IMR-90 (cell line): ENCODE measurements around the gene MON2. TPM values are rescaled to one million over a fixed set of nuclear protein-coding genes. Genes with fewer than 3 reads are reported as not detected.

ENCODE experiments used
- ATAC-seq: fragments of 200-7000 bp; cut with Tn5 transposase; 2 replicates; pipeline ENCODE4 v1.9.1; 2020; ENCODE audit warnings: low read depth, mild to moderate bottlenecking, moderate library complexity
- BruUV-seq: library from RNA; stranded (reverse); fragments of 400-500 nt; replicated peaks from 2 replicates; lab custom pipeline; 2021; lab: Mats Ljungman, UMichigan
- CTCF ChIA-PET: fragments of 300-600 bp; formaldehyde crosslinking; extraction: SDS; loops from one replicate; lab custom pipeline; 2021; ENCODE audit warnings: antibody characterized with exemption; lab: Yijun Ruan, JAX
- POLR2A ChIA-PET: fragments of 300-600 bp; sonication (Branson Sonifier 250); formaldehyde crosslinking; loops from one replicate; lab custom pipeline; 2022; ENCODE audit warnings: antibody characterized with exemption; ENCODE audit not compliant: unreplicated experiment; lab: Charles Lee
- DNase-seq: peaks from one replicate; pipeline ENCODE4 v3.0.0; 2013
- H2AFZ ChIP-seq: replicated peaks from 2 replicates; pipeline ENCODE3; 2013; ENCODE audit warnings: low read length, mild to moderate bottlenecking; ENCODE audit not compliant: poor library complexity
- H2AK5ac ChIP-seq: 2 replicates; pipeline ENCODE4 v1.6.1; 2013; ENCODE audit warnings: low read depth, low read length, inconsistent platforms
- H2AK9ac ChIP-seq: replicated peaks from 2 replicates; pipeline ENCODE3; 2013; ENCODE audit warnings: mild to moderate bottlenecking, low read depth, low read length, moderate library complexity; ENCODE audit not compliant: poor library complexity
- H2BK120ac ChIP-seq: 2 replicates; pipeline ENCODE4 v1.6.1; 2013; ENCODE audit warnings: low read depth, low read length, inconsistent platforms
- H2BK15ac ChIP-seq: 3 replicates; pipeline ENCODE4 v1.6.1; 2013; ENCODE audit warnings: low read depth, low read length, inconsistent platforms
- H2BK20ac ChIP-seq: 2 replicates; pipeline ENCODE4 v1.6.1; 2013; ENCODE audit warnings: low read depth, mild to moderate bottlenecking, inconsistent platforms, low read length, moderate library complexity
- H2BK5ac ChIP-seq: 2 replicates; pipeline ENCODE4 v1.6.1; 2013; ENCODE audit warnings: mild to moderate bottlenecking, low read depth, low read length, inconsistent platforms; ENCODE audit not compliant: poor library complexity, severe bottlenecking
- H3K14ac ChIP-seq: replicated peaks from 2 replicates; pipeline ENCODE4 v1.6.1; 2013; ENCODE audit warnings: low read depth, low read length, inconsistent platforms
- H3K18ac ChIP-seq: 2 replicates; pipeline ENCODE4 v1.6.1; 2013; ENCODE audit warnings: low read depth, low read length, control low read depth
- H3K23ac ChIP-seq: 2 replicates; pipeline ENCODE4 v1.6.1; 2013; ENCODE audit warnings: low read depth, low read length, inconsistent platforms
- H3K27ac ChIP-seq: 2 replicates; pipeline ENCODE4 v1.5.1; 2013; ENCODE audit warnings: mild to moderate bottlenecking, control low read depth, low read length; ENCODE audit not compliant: insufficient read depth
- H3K27me3 ChIP-seq: 2 replicates; pipeline ENCODE4 v1.6.1; 2013; ENCODE audit warnings: low read length; ENCODE audit not compliant: control insufficient read depth, insufficient read depth
- H3K36me3 ChIP-seq: 2 replicates; pipeline ENCODE4 v1.6.1; 2013; ENCODE audit warnings: low read length, mixed read lengths; ENCODE audit not compliant: control insufficient read depth, insufficient read depth
- H3K4ac ChIP-seq: 2 replicates; pipeline ENCODE4 v1.6.1; 2013; ENCODE audit warnings: low read depth, low read length, inconsistent platforms
- H3K4me1 ChIP-seq: 2 replicates; pipeline ENCODE4 v1.6.1; 2013; ENCODE audit warnings: low read length, mixed read lengths; ENCODE audit not compliant: control insufficient read depth, insufficient read depth
- H3K4me2 ChIP-seq: 2 replicates; pipeline ENCODE4 v1.6.1; 2013; ENCODE audit warnings: low read depth, mild to moderate bottlenecking, control low read depth, low read length, moderate library complexity
- H3K4me3 ChIP-seq: 2 replicates; pipeline ENCODE4 v1.5.1; 2013; ENCODE audit warnings: low read depth, mild to moderate bottlenecking, control low read depth, low read length, moderate library complexity; ENCODE audit not compliant: insufficient read depth
- H3K56ac ChIP-seq: 2 replicates; pipeline ENCODE4 v1.6.1; 2013; ENCODE audit warnings: low read length, inconsistent platforms; ENCODE audit not compliant: insufficient read depth; ENCODE audit errors: extremely low read depth
- H3K79me1 ChIP-seq, 2 experiments: 2 replicates each; pipeline ENCODE4 v1.6.1; 2013; ENCODE audit warnings: low read length in 2 of 2, inconsistent platforms in 1 of 2, low read depth in 1 of 2
- H3K9ac ChIP-seq: 2 replicates; pipeline ENCODE4 v1.6.1; 2013; ENCODE audit warnings: low read depth, low read length, control low read depth
- H3K9me1 ChIP-seq: 2 replicates; pipeline ENCODE4 v1.6.1; 2013; ENCODE audit warnings: low read length, inconsistent platforms; ENCODE audit not compliant: insufficient read depth
- H3K9me3 ChIP-seq: 2 replicates; pipeline ENCODE4 v1.6.1; 2013; ENCODE audit warnings: low read length; ENCODE audit not compliant: control insufficient read depth, insufficient read depth
- H4K20me1 ChIP-seq: 2 replicates; pipeline ENCODE4 v1.6.1; 2013; ENCODE audit warnings: low read length, inconsistent platforms; ENCODE audit not compliant: insufficient read depth
- H4K5ac ChIP-seq: 2 replicates; pipeline ENCODE4 v1.6.1; 2013; ENCODE audit warnings: mild to moderate bottlenecking, low read depth, low read length, control low read depth
- H4K8ac ChIP-seq, 2 experiments: 2 replicates each; pipeline ENCODE4 v1.6.1; 2013; ENCODE audit warnings: low read depth in 2 of 2, low read length in 2 of 2, control low read depth in 1 of 2, inconsistent platforms in 1 of 2
- H4K91ac ChIP-seq: 2 replicates; pipeline ENCODE4 v1.6.1; 2013; ENCODE audit warnings: low read depth, low read length, inconsistent platforms; ENCODE audit not compliant: insufficient read depth
- BHLHE40 ChIP-seq: fragments of 150-350 bp; IDR thresholded peaks from 2 replicates; pipeline ENCODE4 v1.6.1; 2016; ENCODE audit warnings: mild to moderate bottlenecking, low read depth, low read length
- CEBPB ChIP-seq: IDR thresholded peaks from 2 replicates; pipeline ENCODE4 v1.6.1; 2012; ENCODE audit warnings: low read depth, low read length, improper control_type of control experiment
- CHD1 ChIP-seq: IDR thresholded peaks from 2 replicates; pipeline ENCODE4 v1.6.1; 2012; ENCODE audit warnings: low read depth, low read length, improper control_type of control experiment
- CTCF ChIP-seq: conservative IDR thresholded peaks from 2 replicates; pipeline ENCODE4 v1.5.1; 2012; ENCODE audit warnings: mild to moderate bottlenecking, low read depth, low read length, improper control_type of control experiment
- ELK1 ChIP-seq: fragments of 150-350 bp; IDR thresholded peaks from 2 replicates; pipeline ENCODE4 v1.6.1; 2016; ENCODE audit warnings: low read depth, mild to moderate bottlenecking, low read length, moderate library complexity, borderline replicate concordance
- FOS ChIP-seq: fragments of 150-350 bp; IDR thresholded peaks from 2 replicates; pipeline ENCODE4 v1.6.1; 2016; ENCODE audit warnings: low read depth, low read length
- MAFK ChIP-seq: IDR thresholded peaks from 2 replicates; pipeline ENCODE4 v1.6.1; 2012; ENCODE audit warnings: low read depth, low read length, improper control_type of control experiment
- MAZ ChIP-seq: IDR thresholded peaks from 2 replicates; pipeline ENCODE4 v1.6.1; 2012; ENCODE audit warnings: low read depth, mild to moderate bottlenecking, low read length, improper control_type of control experiment, moderate library complexity, borderline replicate concordance
- MXI1 ChIP-seq: IDR thresholded peaks from 2 replicates; pipeline ENCODE4 v1.6.1; 2012; ENCODE audit warnings: low read depth, mild to moderate bottlenecking, low read length, moderate library complexity, borderline replicate concordance
- NFE2L2 ChIP-seq: fragments of 150-350 bp; IDR thresholded peaks from 2 replicates; pipeline ENCODE4 v1.6.1; 2016; ENCODE audit warnings: low read depth, mild to moderate bottlenecking, low read length
- POLR2A ChIP-seq: IDR thresholded peaks from 2 replicates; pipeline ENCODE4 v1.6.1; 2012; ENCODE audit warnings: mild to moderate bottlenecking, low read depth, low read length
- RAD21 ChIP-seq: IDR thresholded peaks from 2 replicates; pipeline ENCODE4 v1.6.1; 2012; ENCODE audit warnings: low read length, improper control_type of control experiment
- RCOR1 ChIP-seq: IDR thresholded peaks from 2 replicates; pipeline ENCODE4 v1.6.1; 2012; ENCODE audit warnings: mild to moderate bottlenecking, low read length, improper control_type of control experiment; ENCODE audit not compliant: insufficient replicate concordance
- RFX5 ChIP-seq: IDR thresholded peaks from 2 replicates; pipeline ENCODE4 v1.8.0; 2012; ENCODE audit warnings: low read depth, mild to moderate bottlenecking, low read length, moderate library complexity
- SMC3 ChIP-seq: fragments of 150-350 bp; IDR thresholded peaks from 2 replicates; pipeline ENCODE4 v1.6.1; 2016; ENCODE audit warnings: low read depth, mild to moderate bottlenecking, antibody characterized with exemption, low read length, moderate library complexity
- USF2 ChIP-seq: fragments of 150-350 bp; IDR thresholded peaks from 2 replicates; pipeline ENCODE4 v1.6.1; 2017; ENCODE audit warnings: mild to moderate bottlenecking, antibody characterized with exemption, low read length, low read depth
- WGBS, 2 experiments: methylation state at CpG; one replicate each; pipeline versions ENCODE4 v1.1.5 to v1.1.7; 2013; ENCODE audit warnings: missing lambda C conversion rate in 2 of 2; ENCODE audit not compliant: insufficient read length in 1 of 2; ENCODE audit errors: extremely low coverage in 2 of 2; 5-methylcytosine and 5-hydroxymethylcytosine counted together
- dilution Hi-C: fragments of 300-500 bp; cut with HindIII; formaldehyde crosslinking; loops from one replicate; pipeline ENCODE4 v1.14.3; 2018; ENCODE audit warnings: low sequenced_read_pairs; ENCODE audit not compliant: unreplicated experiment
- in situ Hi-C: fragments of 300-500 bp; cut with MboI; formaldehyde crosslinking; loops from 3 replicates; pipeline ENCODE4 v1.14.3; 2019; ENCODE audit warnings: low sequenced_read_pairs, inconsistent platforms, mixed read lengths
- intact Hi-C: fragments of 100-400 bp; cut with micrococcal nuclease; formaldehyde crosslinking; loops from 2 replicates; pipeline ENCODE4 v1.10.0; 2022
- polyA plus RNA-seq, 3 experiments: library from polyadenylated mRNA; depleted of rRNA; stranded (reverse); fragments of >200 nt; gene quantifications; 2 replicates each; pipeline ENCODE4 v1.2.3, GENCODE V29; 2012; ENCODE audit warnings: low replicate concordance in 1 of 3
- total RNA-seq: library from RNA; depleted of rRNA; stranded (reverse); fragments of >200 nt; gene quantifications from 2 replicates; pipeline ENCODE4 v1.2.3, GENCODE V29; 2012

MON2 gene
- total and polyA plus RNA-seq, 2 of the 4 experiments (the other 2 are of a cell fraction): 13.2 to 39.3 TPM

GRCh38 chr12:62542814-62543213 lies 76.2 kb downstream of the MON2 start:
- peaks cover 2% of the 10 kb centered on the region; the same call in 1 of the 2 replicates for H3K4me1 ChIP-seq
- H2BK5ac ChIP-seq: no peak overlapping the region
- H2BK15ac ChIP-seq: no peak overlapping the region
- H4K91ac ChIP-seq: no peak overlapping the region
- H2BK120ac ChIP-seq: no peak overlapping the region
- no peak overlapping the region for H3K14ac ChIP-seq
- H3K79me1 ChIP-seq: peaks cover 3 to 4% of the 10 kb centered on the region in 2 experiments; a peak in 2 of 4 replicates
- H4K8ac ChIP-seq: no peak overlapping the region
- TF ChIP-seq RAD21 (no peak), POLR2A (no peak), USF2 (no peak), MAFK (no peak), RCOR1 (no peak), RFX5 (no peak), CTCF (no peak), FOS (no peak), MXI1 (no peak), MAZ (no peak), NFE2L2 (no peak), SMC3 (no peak), CEBPB (no peak), CHD1 (no peak), BHLHE40 (no peak), ELK1 (no peak)
- no peaks in the 10 kb centered on the region for H3K27me3 ChIP-seq
- H3K23ac ChIP-seq: no peak overlapping the region
- H4K20me1 ChIP-seq: no peaks in the 10 kb centered on the region
- intact Hi-C loops: no loop called here
- no peak overlapping the region for H3K4me3 ChIP-seq
- ChIA-PET POLR2A (no interaction called here), CTCF (interaction anchor here (0.6 to 1.2 kb wide), 2 partner anchors 39 to 60 kb away, joined by 3 to 5 read pairs; no protein-coding TSS in a partner anchor)
- H3K9ac ChIP-seq: no peak overlapping the region
- no peak overlapping the region for H2AFZ ChIP-seq
- no peak overlapping the region for H2AK9ac ChIP-seq
- peaks cover 2% of the 10 kb centered on the region; the same call in 1 of the 2 replicates for H3K9me1 ChIP-seq
- H3K56ac ChIP-seq: no peak overlapping the region
- H3K9me3 ChIP-seq: no peaks in the 10 kb centered on the region
- dilution Hi-C loops: no loop called here
- H2BK20ac ChIP-seq: no peak overlapping the region
- ATAC-seq: no peak
- H4K5ac ChIP-seq: no peak overlapping the region
- WGBS, 2 experiments: no CpG with 5 or more reads among the region's 1 CpG
- BruUV-seq: no TSS peak
- H3K18ac ChIP-seq: no peak overlapping the region
- H3K36me3 ChIP-seq: peaks cover 22% of the 10 kb centered on the region
- in situ Hi-C loops: no loop called here
- H2AK5ac ChIP-seq: no peak overlapping the region
- DNase-seq: no peak
- H3K4ac ChIP-seq: no peak overlapping the region
- H3K4me2 ChIP-seq: no peak overlapping the region
- H3K27ac ChIP-seq: no peak overlapping the region
